ENCODE results near the gene NHSL1. TPM values are rescaled to one million over a fixed set of nuclear protein-coding genes. Genes with fewer than 3 reads are reported as not detected.
A peak's percentile ranks its signal among the peaks of the same experiment; 100 is the strongest.

The NHSL1 gene
- total and polyA plus RNA-seq, 7 experiments from 2014 or later: 0.05 to 1.2 (median 0.47) TPM; not detected in 1

DNA sequence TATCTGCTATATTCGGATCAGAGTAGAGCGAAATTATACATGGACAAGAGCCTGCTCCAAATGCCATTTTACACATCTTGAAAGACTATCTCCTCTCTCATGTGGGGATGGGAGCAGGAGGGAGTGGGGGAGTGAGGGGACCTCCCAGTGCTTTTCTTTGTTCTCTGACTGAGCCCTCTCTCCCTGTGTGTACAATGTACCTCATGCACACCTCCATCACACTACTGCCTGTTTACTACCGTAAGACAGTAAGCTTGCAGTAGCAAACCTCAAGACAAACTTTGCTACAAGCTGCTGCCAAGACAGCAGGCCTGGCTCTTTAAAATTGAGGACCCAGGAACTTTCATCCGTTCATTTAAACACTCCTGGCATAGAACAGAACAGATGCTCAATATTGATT is 7.2 kb downstream of the NHSL1 start:
- H3K27me3 ChIP-seq (ENCODE audit: control insufficient read depth in 2 of 2, insufficient read depth in 2 of 2, low read length in 2 of 2): no peaks in the 10 kb centered on the region
- intact Hi-C loops (cut with micrococcal nuclease): no loop called here
- no peak overlapping the region for H3K27ac ChIP-seq (ENCODE audit: low read depth, low read length)
- no peak for ATAC-seq
- ChIA-PET POLR2A (no interaction called here), CTCF (interaction anchor here (0.7 kb wide), 1 partner anchor 61 kb away, joined by 5 read pairs; no protein-coding TSS in a partner anchor)
- Mint-ChIP-seq H3K4me3 (no peak overlapping the region), H3K27me3 (peaks cover 7 to 39% (median 12%) of the 10 kb centered on the region in 5 donors), H3K36me3 (no peaks in the 10 kb centered on the region), H3K4me1 (no peaks in the 10 kb centered on the region), H3K27ac (no peak overlapping the region), H3K9me3 (no peaks in the 10 kb centered on the region)
- H3K4me3 ChIP-seq (ENCODE audit: low read length): no peak overlapping the region
- H3K9me3 ChIP-seq (ENCODE audit: control insufficient read depth in 2 of 3, low read length in 3 of 3): no peaks in the 10 kb centered on the region
- no peaks in the 10 kb centered on the region for H3K36me3 ChIP-seq (ENCODE audit: control insufficient read depth in 2 of 3, insufficient read depth in 3 of 3, low read length in 3 of 3)
- no peaks in the 10 kb centered on the region for H3K4me1 ChIP-seq (ENCODE audit: control insufficient read depth in 2 of 2, insufficient read depth in 2 of 2, low read length in 2 of 2)
- DNase-seq: no peak

- H3K36me3 Mint-ChIP-seq: no peaks in the 10 kb centered on the region
- Histone ChIP-seq H3K36me3 (ENCODE audit: control insufficient read depth in 2 of 3, insufficient read depth in 3 of 3, low read length in 3 of 3) (no peaks in the 10 kb centered on the region), H3K4me3 (ENCODE audit: low read length) (no peak overlapping the region), H3K27ac (ENCODE audit: low read depth, low read length) (no peak overlapping the region), H3K4me1 (ENCODE audit: control insufficient read depth in 2 of 2, insufficient read depth in 2 of 2, low read length in 2 of 2) (no peaks in the 10 kb centered on the region), H3K27me3 (ENCODE audit: control insufficient read depth in 2 of 2, insufficient read depth in 2 of 2, low read length in 2 of 2) (no peaks in the 10 kb centered on the region), H3K9me3 (ENCODE audit: control insufficient read depth in 2 of 3, low read length in 3 of 3) (no peaks in the 10 kb centered on the region)
- intact Hi-C loops (cut with micrococcal nuclease): no loop called here
- no peak for DNase-seq
- H3K9me3 Mint-ChIP-seq: no peaks in the 10 kb centered on the region
- H3K27me3 Mint-ChIP-seq: peaks cover 8 to 39% (median 10%) of the 10 kb centered on the region in 5 donors
- no peak overlapping the region for H3K27ac Mint-ChIP-seq
- CTCF ChIA-PET: no interaction called here
- no peak overlapping the region for H3K4me3 Mint-ChIP-seq
- no peak for ATAC-seq
- peaks cover 0 to 6% (median 0%) of the 10 kb centered on the region in 7 donors for H3K4me1 Mint-ChIP-seq
- POLR2A ChIA-PET: no interaction called here
Observed at GRCh38 chr6:138491017-138491416, 8.3 kb downstream of the NHSL1 start.

DNA sequence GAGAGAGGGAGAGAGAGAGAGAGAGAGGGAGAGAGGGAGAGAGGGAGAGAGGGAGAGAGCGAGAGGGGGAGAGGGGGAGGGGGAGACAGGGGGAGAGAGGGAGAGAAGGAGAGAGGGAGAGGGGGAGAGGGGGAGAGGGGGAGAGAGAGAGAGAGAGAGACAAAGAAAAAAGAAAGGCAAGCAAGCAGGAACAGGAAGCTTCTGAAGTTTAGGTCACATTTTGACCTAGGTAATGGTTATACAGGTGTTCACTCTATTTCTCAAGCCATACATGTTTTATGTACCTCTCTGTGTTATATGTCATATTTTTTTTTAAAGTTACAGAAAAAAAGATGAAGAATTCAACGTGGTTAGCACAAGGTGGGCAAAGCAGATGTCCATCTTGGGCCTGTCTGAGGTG is 9.4 kb downstream of the NHSL1 start:
- POLR2A ChIA-PET: no interaction called here
- Mint-ChIP-seq H3K4me3 (no peak overlapping the region), H3K9me3 (no peaks in the 10 kb centered on the region)

DNA sequence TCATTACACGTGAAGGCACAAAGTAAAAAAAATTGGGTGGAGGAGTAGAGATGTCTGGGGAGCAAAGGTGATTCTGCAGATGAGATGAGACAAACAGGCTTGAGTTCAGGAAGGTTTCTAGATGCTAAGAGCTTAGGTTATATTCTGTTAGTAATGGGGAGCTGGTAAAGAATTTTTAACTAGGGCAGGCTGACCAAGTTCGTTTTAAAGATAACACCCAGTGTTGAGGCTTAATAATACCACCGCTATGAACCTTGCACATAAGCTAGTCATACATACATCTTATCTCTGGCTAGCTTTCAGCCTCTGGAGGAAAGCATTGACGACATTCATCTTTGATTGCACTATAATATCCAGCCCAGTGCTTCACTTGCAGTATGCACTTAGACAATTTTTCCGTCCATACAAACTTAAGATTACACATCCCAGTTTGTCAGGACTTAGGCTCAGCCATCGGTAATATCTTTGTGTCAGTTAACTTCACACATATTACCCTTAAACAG is 12.1 kb downstream of the NHSL1 start:
- DNase-seq: no peak
- Histone ChIP-seq H3K27me3 (ENCODE audit: control insufficient read depth in 2 of 2, insufficient read depth in 2 of 2, low read length in 2 of 2) (no peaks in the 10 kb centered on the region), H3K4me3 (ENCODE audit: low read length) (no peak overlapping the region), H3K36me3 (ENCODE audit: control insufficient read depth in 2 of 3, insufficient read depth in 3 of 3, low read length in 3 of 3) (no peaks in the 10 kb centered on the region), H3K27ac (ENCODE audit: low read depth, low read length) (no peak overlapping the region), H3K4me1 (ENCODE audit: control insufficient read depth in 2 of 2, insufficient read depth in 2 of 2, low read length in 2 of 2) (no peaks in the 10 kb centered on the region), H3K9me3 (ENCODE audit: control insufficient read depth in 2 of 3, low read length in 3 of 3) (no peaks in the 10 kb centered on the region)
- no peak overlapping the region for H3K4me3 Mint-ChIP-seq
- H3K27me3 Mint-ChIP-seq: peaks cover 8 to 19% (median 15%) of the 10 kb centered on the region in 5 donors
- POLR2A ChIA-PET: no interaction called here
- H3K27ac Mint-ChIP-seq: peak overlapping the region in 1 of 9 donors; percentile 0
- no peaks in the 10 kb centered on the region for H3K36me3 Mint-ChIP-seq
- ATAC-seq: no peak
- intact Hi-C loops (cut with micrococcal nuclease): no loop called here
- peaks cover 0 to 6% (median 0%) of the 10 kb centered on the region in 7 donors for H3K4me1 Mint-ChIP-seq
- H3K9me3 Mint-ChIP-seq: no peaks in the 10 kb centered on the region
- CTCF ChIA-PET: no interaction called here

More for the DNA sequence above, 9.4 kb downstream of the NHSL1 start:
- intact Hi-C loops (cut with micrococcal nuclease): no loop called here
- no peak overlapping the region for H3K27ac Mint-ChIP-seq
- H3K27me3 Mint-ChIP-seq: peaks cover 8 to 35% (median 15%) of the 10 kb centered on the region in 5 donors
- Histone ChIP-seq H3K4me1 (ENCODE audit: control insufficient read depth in 2 of 2, insufficient read depth in 2 of 2, low read length in 2 of 2) (no peaks in the 10 kb centered on the region), H3K9me3 (ENCODE audit: control insufficient read depth in 2 of 3, low read length in 3 of 3) (no peaks in the 10 kb centered on the region), H3K4me3 (ENCODE audit: low read length) (no peak overlapping the region), H3K36me3 (ENCODE audit: control insufficient read depth in 2 of 3, insufficient read depth in 3 of 3, low read length in 3 of 3) (no peaks in the 10 kb centered on the region), H3K27me3 (ENCODE audit: control insufficient read depth in 2 of 2, insufficient read depth in 2 of 2, low read length in 2 of 2) (no peaks in the 10 kb centered on the region), H3K27ac (ENCODE audit: low read depth, low read length) (no peak overlapping the region)
- H3K36me3 Mint-ChIP-seq: no peaks in the 10 kb centered on the region
- no peak for DNase-seq
- CTCF ChIA-PET: no interaction called here
- ATAC-seq: no peak
- H3K4me1 Mint-ChIP-seq: peaks cover 0 to 6% (median 0%) of the 10 kb centered on the region in 7 donors

- Mint-ChIP-seq H3K27me3 (peaks cover 8 to 19% (median 12%) of the 10 kb centered on the region in 5 donors), H3K27ac (peak overlapping the region in 1 of 9 donors; percentile 0), H3K4me1 (peaks cover 0 to 6% (median 0%) of the 10 kb centered on the region in 7 donors), H3K4me3 (no peak overlapping the region), H3K36me3 (no peaks in the 10 kb centered on the region), H3K9me3 (no peaks in the 10 kb centered on the region)
- Histone ChIP-seq H3K27ac (ENCODE audit: low read depth, low read length) (no peak overlapping the region), H3K36me3 (ENCODE audit: control insufficient read depth in 2 of 3, insufficient read depth in 3 of 3, low read length in 3 of 3) (no peaks in the 10 kb centered on the region), H3K4me1 (ENCODE audit: control insufficient read depth in 2 of 2, insufficient read depth in 2 of 2, low read length in 2 of 2) (no peaks in the 10 kb centered on the region), H3K4me3 (ENCODE audit: low read length) (no peak overlapping the region), H3K9me3 (ENCODE audit: control insufficient read depth in 2 of 3, low read length in 3 of 3) (no peaks in the 10 kb centered on the region), H3K27me3 (ENCODE audit: control insufficient read depth in 2 of 2, insufficient read depth in 2 of 2, low read length in 2 of 2) (no peaks in the 10 kb centered on the region)
- DNase-seq (no peak), ATAC-seq (no peak)
- intact Hi-C loops (cut with micrococcal nuclease): no loop called here
- ChIA-PET CTCF (no interaction called here), POLR2A (no interaction called here)
Observed at GRCh38 chr6:138486249-138487101, 12.8 kb downstream of the NHSL1 start.

DNA sequence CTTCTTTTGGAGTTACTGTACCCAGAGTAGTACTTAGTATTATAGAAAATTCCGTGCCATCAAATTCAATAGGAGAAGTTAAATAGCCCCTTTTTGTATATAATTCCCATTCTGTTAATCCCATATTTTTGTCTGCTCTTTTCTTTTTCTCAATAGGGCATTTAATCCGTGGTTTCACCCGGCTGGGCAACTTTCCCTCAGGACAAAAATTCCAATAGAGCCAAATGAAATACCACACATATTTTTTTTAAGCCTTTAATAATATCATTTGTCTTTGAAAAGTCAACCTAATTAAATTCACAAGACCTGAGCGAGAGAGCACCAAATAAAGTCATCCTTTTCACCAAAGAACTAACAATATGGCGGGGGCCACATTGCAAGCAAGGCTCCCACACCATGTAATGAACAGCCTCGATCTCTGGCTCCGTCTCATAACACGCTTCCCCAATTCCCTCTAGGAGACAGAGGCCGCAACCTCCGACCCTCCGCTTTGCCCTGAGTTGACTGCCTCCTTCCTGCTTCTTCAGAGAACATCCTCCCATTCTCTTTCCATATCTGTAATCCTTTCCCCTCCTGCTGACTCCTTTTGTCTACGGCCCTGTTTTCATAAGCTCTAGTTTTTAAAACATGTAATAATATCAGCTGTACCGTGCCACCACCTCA is 13.6 kb downstream of the NHSL1 start:
- no peak for ATAC-seq
- Mint-ChIP-seq H3K4me3 (no peak overlapping the region), H3K27me3 (peaks cover 8 to 19% (median 9%) of the 10 kb centered on the region in 5 donors), H3K4me1 (peaks cover 0 to 6% (median 0%) of the 10 kb centered on the region in 7 donors), H3K36me3 (no peaks in the 10 kb centered on the region), H3K9me3 (no peaks in the 10 kb centered on the region), H3K27ac (no peak overlapping the region)
- no peak overlapping the region for H3K27ac ChIP-seq (ENCODE audit: low read depth, low read length)
- no peaks in the 10 kb centered on the region for H3K36me3 ChIP-seq (ENCODE audit: control insufficient read depth in 2 of 3, insufficient read depth in 3 of 3, low read length in 3 of 3)
- DNase-seq: no peak
- no peaks in the 10 kb centered on the region for H3K27me3 ChIP-seq (ENCODE audit: control insufficient read depth in 2 of 2, insufficient read depth in 2 of 2, low read length in 2 of 2)
- CTCF ChIA-PET: no interaction called here
- POLR2A ChIA-PET: no interaction called here
- H3K4me1 ChIP-seq (ENCODE audit: control insufficient read depth in 2 of 2, insufficient read depth in 2 of 2, low read length in 2 of 2): no peaks in the 10 kb centered on the region
- no peak overlapping the region for H3K4me3 ChIP-seq (ENCODE audit: low read length)
- no peaks in the 10 kb centered on the region for H3K9me3 ChIP-seq (ENCODE audit: control insufficient read depth in 2 of 3, low read length in 3 of 3)
- intact Hi-C loops (cut with micrococcal nuclease): no loop called here
